HepG2 (cell line): ENCODE results near the gene OR4C15. TPM values are rescaled to one million over a fixed set of nuclear protein-coding genes. Genes with fewer than 3 reads are reported as not detected.

Source experiments
- ATAC-seq: fragments of 200-7000 bp; cut with Tn5 transposase; 3 replicates; pipeline ENCODE4 v1.9.1; 2020; ENCODE audit warnings: mild to moderate bottlenecking, moderate library complexity
- BruUV-seq: library from RNA; stranded (reverse); fragments of 400-500 nt; replicated peaks from 2 replicates; lab custom pipeline; 2021; lab: Mats Ljungman, UMichigan
- CTCF ChIA-PET: fragments of 300-600 bp; formaldehyde crosslinking; extraction: SDS; loops from one replicate; lab custom pipeline; 2021; ENCODE audit warnings: low total read pairs, inconsistent platforms, low intra/inter-chr PET ratio; lab: Yijun Ruan, JAX
- POLR2A ChIA-PET: fragments of 350-600 bp; sonication (Branson Sonifier 250); formaldehyde crosslinking; loops from one replicate; lab custom pipeline; 2020; ENCODE audit warnings: antibody characterized with exemption, inconsistent platforms; lab: Yijun Ruan, JAX
- DNase-seq: peaks from one replicate; pipeline ENCODE4 v3.0.0-alpha.2; 2015; ENCODE audit warnings: low spot score
- FAIRE-seq: peaks from 3 replicates; lab custom pipeline; 2011; peaks lifted over from hg19 to GRCh38; lab: Jason Lieb, UNC
- H2AFZ ChIP-seq: one replicate; pipeline ENCODE4 v1.6.1; 2011; ENCODE audit warnings: low read length, inconsistent platforms
- H3K27ac ChIP-seq: fragments of 300-600 bp; 3 replicates; pipeline ENCODE4 v1.8.0; 2011; ENCODE audit warnings: mixed run types, mild to moderate bottlenecking, mixed read lengths, low read length, inconsistent platforms; ENCODE audit not compliant: insufficient read depth; ENCODE audit errors: extremely low read length
- H3K27me3 ChIP-seq, 2 experiments: fragments of 200-600 bp in 1 of 2; 2 replicates in 1 of 2; 3 replicates in 1 of 2; pipeline versions ENCODE4 v1.6.0 to v1.8.0; 2011; ENCODE audit warnings: low read length in 2 of 2, mild to moderate bottlenecking in 2 of 2, moderate library complexity in 2 of 2, inconsistent platforms in 1 of 2; ENCODE audit not compliant: insufficient read depth in 2 of 2, control insufficient read depth in 1 of 2
- H3K36me3 ChIP-seq, 2 experiments: fragments of 200-600 bp in 1 of 2; replicated peaks in 1 of 2; 2 replicates in 1 of 2; 3 replicates in 1 of 2; pipeline versions ENCODE4 v1.5.1 to v1.8.0; 2011; ENCODE audit warnings: low read length in 2 of 2, inconsistent platforms in 1 of 2; ENCODE audit not compliant: insufficient read depth in 2 of 2, control insufficient read depth in 1 of 2
- H3K4me1 ChIP-seq: 2 replicates; pipeline ENCODE4 v1.5.1; 2012; ENCODE audit warnings: low read length, inconsistent platforms; ENCODE audit not compliant: insufficient read depth
- H3K4me2 ChIP-seq: 2 replicates; pipeline ENCODE4 v1.6.0; 2011; ENCODE audit warnings: low read depth, low read length, inconsistent platforms
- H3K4me3 ChIP-seq, 3 experiments: fragments of 200-600 bp in 1 of 3; sonication (generic), shearing (Covaris generic) in 1 of 3; replicated peaks in 1 of 3; 2 replicates each; pipeline ENCODE4 v1.5.1; 2011 to 2016; ENCODE audit warnings: low read length in 3 of 3, inconsistent platforms in 2 of 3, low read depth in 2 of 3, mild to moderate bottlenecking in 2 of 3, control low read depth in 1 of 3, mixed read lengths in 1 of 3; ENCODE audit not compliant: insufficient read depth in 1 of 3
- H3K79me2 ChIP-seq: one replicate; pipeline ENCODE4 v1.6.1; 2011; ENCODE audit warnings: low read length, inconsistent platforms; ENCODE audit not compliant: insufficient read depth
- H3K9ac ChIP-seq: 2 replicates; pipeline ENCODE4 v1.6.0; 2011; ENCODE audit warnings: mild to moderate bottlenecking, low read depth, low read length, inconsistent platforms; ENCODE audit not compliant: insufficient read depth
- H3K9me3 ChIP-seq: 2 replicates; pipeline ENCODE4 v1.5.1; 2012; ENCODE audit warnings: mild to moderate bottlenecking, low read length
- H4K20me1 ChIP-seq: 2 replicates; pipeline ENCODE4 v1.6.0; 2011; ENCODE audit warnings: inconsistent platforms, mild to moderate bottlenecking, low read length, moderate library complexity; ENCODE audit not compliant: insufficient read depth
- HMG20A ChIP-seq: IDR thresholded peaks from 2 replicates; pipeline ENCODE4 v1.6.1; 2016; ENCODE audit warnings: borderline replicate concordance
- PRMT3 ChIP-seq: sonication (generic); formaldehyde crosslinking; IDR thresholded peaks from 2 replicates; pipeline ENCODE4 v1.8.1; 2022; ENCODE audit warnings: low read depth, mild to moderate bottlenecking, moderate library complexity, missing genetic modification reagents, borderline replicate concordance
- SIX4 ChIP-seq: sonication (generic); formaldehyde crosslinking; IDR thresholded peaks from 2 replicates; pipeline ENCODE4 v1.4.0; 2020; ENCODE audit warnings: missing genetic modification reagents
- TP53 ChIP-seq: sonication (generic); formaldehyde crosslinking; conservative IDR thresholded peaks from 2 replicates; pipeline ENCODE4 v1.4.0; 2020; ENCODE audit warnings: missing genetic modification reagents
- ZNF589 ChIP-seq: sonication (generic); formaldehyde crosslinking; conservative IDR thresholded peaks from 2 replicates; pipeline ENCODE4 v1.8.0; 2022; ENCODE audit warnings: mild to moderate bottlenecking, moderate library complexity, missing genetic modification reagents
- ZNF704 ChIP-seq: sonication (generic); formaldehyde crosslinking; IDR thresholded peaks from 2 replicates; pipeline ENCODE4 v1.8.1; 2023; ENCODE audit warnings: mild to moderate bottlenecking, inconsistent platforms, moderate library complexity, missing genetic modification reagents, borderline replicate concordance
- WGBS: methylation state at CpG from one replicate; pipeline ENCODE4 v1.1.6; 2017; ENCODE audit warnings: low lambda C conversion rate; 5-methylcytosine and 5-hydroxymethylcytosine counted together
- in situ Hi-C: cut with HindIII; loops from 2 replicates; pipeline ENCODE4 v1.10.0; 2017; ENCODE audit warnings: low pct_unique_long_range_greater_than_20kb; ENCODE audit not compliant: extremely low pct_ligation_motif_present
- intact Hi-C: fragments of 100-400 bp; cut with micrococcal nuclease; formaldehyde crosslinking; loops from one replicate; pipeline ENCODE4 v1.10.0; 2022; ENCODE audit not compliant: unreplicated experiment
- polyA plus RNA-seq, 8 experiments: library from polyadenylated mRNA; depleted of rRNA in 3 of 8; stranded (reverse) in 7 of 8; unstranded in 1 of 8; fragments of >200 nt; fragmentation: Illumina TruSeq in 4 of 8; extraction: Trizol in 4 of 8; gene quantifications; 2 replicates each; pipeline versions ENCODE4 v1.2.1 to v1.2.3, GENCODE V29; 2011 to 2016; ENCODE audit warnings: low read depth in 4 of 8, missing spikeins in 1 of 8, mixed read lengths in 1 of 8; ENCODE audit not compliant: insufficient read depth in 1 of 8
- total RNA-seq, 5 experiments: library from RNA; depleted of rRNA; stranded (reverse); fragments of >200 nt; fragmentation: Illumina TruSeq; extraction: Trizol; gene quantifications; 2 replicates each; pipeline ENCODE4 v1.2.3, GENCODE V29; 2016; ENCODE audit warnings: low read depth in 1 of 5
- TF ChIP-seq, protein P1 (sequence below): sonication (generic); formaldehyde crosslinking; IDR thresholded peaks from 2 replicates; pipeline ENCODE4 v1.4.0; 2020; ENCODE audit warnings: missing genetic modification reagents, mild to moderate bottlenecking, borderline replicate concordance
- TF ChIP-seq, protein P2 (sequence below): sonication (generic); formaldehyde crosslinking; IDR thresholded peaks from 2 replicates; pipeline ENCODE4 v1.4.0; 2020; ENCODE audit warnings: mild to moderate bottlenecking, missing genetic modification reagents

OR4C15 gene
- total and polyA plus RNA-seq, 2 of the 13 experiments (the other 11 are each of a cell fraction or from before 2014, with no cell fraction given): not detected

- TF ChIP-seq PRMT3 (CRISPR knock-in tag) (no peak), HMG20A (CRISPR knock-in tag) (no peak), ZNF704 (CRISPR knock-in tag) (no peak)
- TF ChIP-seq, all 625 proteins: peak for 0
Measured at GRCh38 chr11:55554169-55554568, at the start of gene OR4C15 (continued).

GRCh38 chr11:55571828-55572227 is 17.6 kb downstream of the OR4C15 start, which contains the start of gene OR4C16:
Gene OR4C16 (plus strand): TSS chr11:55572128. CDS start chr11:55572128, 0 bp downstream.
- Histone ChIP-seq H3K4me2 (no peak within 1 kb of the TSS), H3K79me2 (no peaks in the 10 kb centered on the region), H4K20me1 (no peaks in the 10 kb centered on the region), H3K4me3 (no peak within 1 kb of the TSS), H3K9me3 (peaks cover 74% of the 10 kb centered on the region), H3K4me1 (no peaks in the 10 kb centered on the region), H3K27ac (no peak within 1 kb of the TSS), H3K9ac (no peak within 1 kb of the TSS), H3K36me3 (no peaks in the 10 kb centered on the region), H2AFZ (no peak within 1 kb of the TSS), H3K27me3 (no peaks in the 10 kb centered on the region)
- no peak for DNase-seq
- no peak for ATAC-seq
- no peak for FAIRE-seq
- no peak for TF ChIP-seq ZNF589
- no peak for TF ChIP-seq TP53 (CRISPR knock-in tag)
- TF ChIP-seq SIX4: no peak
- TF ChIP-seq, protein P1, sequence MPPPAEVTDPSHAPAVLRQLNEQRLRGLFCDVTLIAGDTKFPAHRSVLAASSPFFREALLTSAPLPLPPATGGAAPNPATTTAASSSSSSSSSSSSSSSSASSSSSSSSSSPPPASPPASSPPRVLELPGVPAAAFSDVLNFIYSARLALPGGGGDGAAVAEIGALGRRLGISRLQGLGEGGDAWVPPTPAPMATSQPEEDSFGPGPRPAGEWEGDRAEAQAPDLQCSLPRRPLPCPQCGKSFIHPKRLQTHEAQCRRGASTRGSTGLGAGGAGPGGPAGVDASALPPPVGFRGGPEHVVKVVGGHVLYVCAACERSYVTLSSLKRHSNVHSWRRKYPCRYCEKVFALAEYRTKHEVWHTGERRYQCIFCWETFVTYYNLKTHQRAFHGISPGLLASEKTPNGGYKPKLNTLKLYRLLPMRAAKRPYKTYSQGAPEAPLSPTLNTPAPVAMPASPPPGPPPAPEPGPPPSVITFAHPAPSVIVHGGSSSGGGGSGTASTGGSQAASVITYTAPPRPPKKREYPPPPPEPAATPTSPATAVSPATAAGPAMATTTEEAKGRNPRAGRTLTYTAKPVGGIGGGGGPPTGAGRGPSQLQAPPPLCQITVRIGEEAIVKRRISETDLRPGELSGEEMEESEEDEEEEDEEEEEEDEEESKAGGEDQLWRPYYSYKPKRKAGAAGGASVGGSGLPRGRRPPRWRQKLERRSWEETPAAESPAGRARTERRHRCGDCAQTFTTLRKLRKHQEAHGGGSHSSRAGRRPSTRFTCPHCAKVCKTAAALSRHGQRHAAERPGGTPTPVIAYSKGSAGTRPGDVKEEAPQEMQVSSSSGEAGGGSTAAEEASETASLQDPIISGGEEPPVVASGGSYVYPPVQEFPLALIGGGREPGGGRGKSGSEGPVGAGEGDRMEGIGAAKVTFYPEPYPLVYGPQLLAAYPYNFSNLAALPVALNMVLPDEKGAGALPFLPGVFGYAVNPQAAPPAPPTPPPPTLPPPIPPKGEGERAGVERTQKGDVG (CRISPR knock-in tag): no peak
- TF ChIP-seq, protein P2, sequence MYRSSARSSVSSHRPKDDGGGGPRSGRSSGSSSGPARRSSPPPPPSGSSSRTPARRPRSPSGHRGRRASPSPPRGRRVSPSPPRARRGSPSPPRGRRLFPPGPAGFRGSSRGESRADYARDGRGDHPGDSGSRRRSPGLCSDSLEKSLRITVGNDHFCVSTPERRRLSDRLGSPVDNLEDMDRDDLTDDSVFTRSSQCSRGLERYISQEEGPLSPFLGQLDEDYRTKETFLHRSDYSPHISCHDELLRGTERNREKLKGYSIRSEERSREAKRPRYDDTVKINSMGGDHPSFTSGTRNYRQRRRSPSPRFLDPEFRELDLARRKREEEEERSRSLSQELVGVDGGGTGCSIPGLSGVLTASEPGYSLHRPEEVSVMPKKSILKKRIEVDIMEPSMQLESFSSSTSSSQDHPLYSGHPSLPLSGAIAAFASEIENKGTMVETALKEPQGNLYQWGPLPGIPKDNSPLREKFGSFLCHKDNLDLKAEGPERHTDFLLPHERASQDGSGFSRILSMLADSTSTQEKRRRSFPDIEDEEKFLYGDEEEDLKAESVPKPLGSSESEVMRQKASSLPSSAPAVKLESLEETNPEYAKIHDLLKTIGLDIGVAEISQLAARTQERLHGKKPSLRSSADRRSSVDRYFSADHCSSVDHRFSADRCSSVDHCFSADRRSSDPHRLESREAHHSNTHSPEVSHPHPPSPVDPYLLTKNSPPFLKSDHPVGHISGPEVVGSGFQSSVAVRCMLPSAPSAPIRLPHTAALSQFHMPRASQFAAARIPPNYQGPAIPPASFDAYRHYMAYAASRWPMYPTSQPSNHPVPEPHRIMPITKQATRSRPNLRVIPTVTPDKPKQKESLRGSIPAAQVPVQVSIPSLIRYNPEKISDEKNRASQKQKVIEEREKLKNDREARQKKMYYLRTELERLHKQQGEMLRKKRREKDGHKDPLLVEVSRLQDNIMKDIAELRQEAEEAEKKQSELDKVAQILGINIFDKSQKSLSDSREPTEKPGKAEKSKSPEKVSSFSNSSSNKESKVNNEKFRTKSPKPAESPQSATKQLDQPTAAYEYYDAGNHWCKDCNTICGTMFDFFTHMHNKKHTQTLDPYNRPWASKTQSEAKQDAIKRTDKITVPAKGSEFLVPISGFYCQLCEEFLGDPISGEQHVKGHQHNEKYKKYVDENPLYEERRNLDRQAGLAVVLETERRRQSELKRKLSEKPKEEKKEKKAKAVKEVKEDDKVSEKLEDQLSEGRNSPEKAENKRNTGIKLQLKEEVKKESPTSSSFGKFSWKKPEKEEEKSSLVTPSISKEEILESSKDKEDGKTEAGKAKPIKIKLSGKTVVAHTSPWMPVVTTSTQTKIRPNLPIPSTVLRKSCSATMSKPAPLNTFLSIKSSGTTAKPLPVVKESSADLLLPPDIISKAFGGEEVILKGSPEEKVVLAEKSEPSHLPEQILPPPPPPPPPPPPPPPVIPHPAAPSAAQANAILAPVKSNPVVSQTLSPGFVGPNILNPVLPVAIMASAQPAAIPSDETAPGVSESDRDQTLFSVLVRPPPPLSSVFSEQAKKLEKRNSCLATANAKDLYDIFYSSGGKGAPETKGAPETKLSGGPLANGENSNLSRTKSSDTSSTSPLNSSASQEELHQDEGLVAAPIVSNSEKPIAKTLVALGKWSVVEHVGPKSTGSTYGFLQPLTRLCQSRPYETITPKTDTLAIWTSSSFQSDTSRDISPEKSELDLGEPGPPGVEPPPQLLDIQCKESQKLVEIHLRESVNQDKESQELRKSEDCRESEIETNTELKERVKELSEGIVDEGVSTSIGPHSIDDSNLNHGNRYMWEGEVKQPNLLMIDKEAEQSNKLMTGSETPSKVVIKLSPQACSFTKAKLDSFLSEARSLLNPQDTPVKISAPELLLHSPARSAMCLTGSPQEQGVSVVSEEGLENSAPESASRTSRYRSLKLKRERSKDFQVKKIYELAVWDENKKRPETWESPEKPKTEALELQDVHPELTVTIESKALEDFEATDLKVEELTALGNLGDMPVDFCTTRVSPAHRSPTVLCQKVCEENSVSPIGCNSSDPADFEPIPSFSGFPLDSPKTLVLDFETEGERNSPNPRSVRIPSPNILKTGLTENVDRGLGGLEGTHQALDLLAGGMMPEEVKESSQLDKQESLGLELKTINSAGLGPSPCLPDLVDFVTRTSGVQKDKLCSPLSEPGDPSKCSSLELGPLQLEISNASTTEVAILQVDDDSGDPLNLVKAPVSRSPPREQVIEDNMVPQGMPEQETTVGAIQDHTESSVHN: no peak
- in situ Hi-C loops: no loop called here
- no TSS peak for BruUV-seq
- intact Hi-C loops: no loop called here
- ChIA-PET CTCF (no interaction called here), POLR2A (no interaction called here)
- 3% methylated on average over 3 of the region's 3 CpGs for WGBS
